Adrenal gland (tissue), 12 donors: ENCODE results near the gene ANKRD16. TPM values are rescaled to one million over a fixed set of nuclear protein-coding genes. Genes with fewer than 3 reads are reported as not detected.

Source experiments
- DNase-seq, 7 donors: peaks; one replicate each; pipeline ENCODE4 v3.0.0-alpha.2; 2019 to 2020
- H3K27ac ChIP-seq, 5 donors: fragments of 200-600 bp; sonication (generic) in 4 of 5; 1 replicate in 3 of 5; 2 replicates in 2 of 5; pipeline versions ENCODE4 v1.5.1 to v1.8.0; 2016 to 2020; ENCODE audit warnings: mild to moderate bottlenecking in 1 of 5
- H3K27me3 ChIP-seq: fragments of 200-600 bp; 2 replicates; pipeline ENCODE4 v1.8.0; 2021
- H3K36me3 ChIP-seq, 2 donors: fragments of 200-600 bp; replicated peaks in 1 of 2; 1 replicate in 1 of 2; 2 replicates in 1 of 2; pipeline versions ENCODE4 v1.5.1 to v1.8.0; 2018 to 2022
- H3K4me1 ChIP-seq, 2 donors: fragments of 200-600 bp; replicated peaks in 1 of 2; 1 replicate in 1 of 2; 2 replicates in 1 of 2; pipeline versions ENCODE4 v1.5.1 to v1.8.0; 2018 to 2021
- H3K4me3 ChIP-seq, 4 donors: fragments of 200-600 bp; sonication (generic) in 3 of 4; one replicate each; pipeline ENCODE4 v1.5.1; 2016 to 2018
- H3K9me3 ChIP-seq, 3 donors: fragments of 200-600 bp; sonication (generic) in 1 of 3; replicated peaks in 1 of 3; 1 replicate in 2 of 3; 2 replicates in 1 of 3; pipeline versions ENCODE4 v1.5.1 to v1.8.0; 2016 to 2021
- POLR2A ChIP-seq, 2 donors: fragments of 450-650 bp; IDR thresholded peaks; one replicate each; pipeline ENCODE4 v1.6.1; 2017; ENCODE audit warnings: antibody characterized with exemption in 2 of 2, mild to moderate bottlenecking in 2 of 2, moderate library complexity in 1 of 2
- WGBS, 4 donors: extraction: QIAGEN DNeasy Blood & Tissue Kit in 2 of 4; methylation state at CpG; one replicate each; pipeline versions ENCODE4 v1.1.5 to v1.1.7; 2013 to 2017; 5-methylcytosine and 5-hydroxymethylcytosine counted together
- intact Hi-C, 2 donors: fragments of 100-400 bp; cut with DNase I; formaldehyde crosslinking; loops; one replicate each; pipeline versions ENCODE4 v1.14.1 to v1.15.0; 2022 to 2023
- polyA plus RNA-seq, 3 donors: library from polyadenylated mRNA; stranded (reverse); fragments of 200-250 nt in 2 of 3; fragments of 350-450 nt in 1 of 3; fragmentation: Illumina TruSeq in 1 of 3; extraction: RNeasy Lipid Tissue Mini Kit (QIAGEN cat#74804) in 1 of 3; gene quantifications; one replicate each; pipeline ENCODE4 v1.2.3, GENCODE V29; 2013 to 2014
- total RNA-seq, 9 donors: library from RNA; depleted of rRNA in 4 of 9; stranded (reverse); fragments of >200 nt in 4 of 9; fragments of 120-200 nt in 1 of 9; fragmentation: NEBNext Ultra II Directional in 1 of 9; extraction: Animal tissue kit (Norgen Biotek cat#: 25700) in 1 of 9; gene quantifications; one replicate each; pipeline versions ENCODE4 v1.1.0 to v1.2.4, GENCODE V29; 2013 to 2023
- TF ChIP-seq, protein P1 (sequence below), 6 experiments: fragments of 450-650 bp in 4 of 6; fragments of 200-600 bp in 2 of 6; sonication (generic) in 1 of 6; IDR thresholded peaks; 1 replicate in 5 of 6; 2 replicates in 1 of 6; pipeline versions ENCODE4 v1.5.1 to v1.8.0; 2016 to 2021; ENCODE audit warnings: antibody characterized with exemption in 6 of 6, mild to moderate bottlenecking in 2 of 6, moderate library complexity in 1 of 6
- donor health status: healthy with polysubstance abuse.
- donor health status: Bipolar disorder and iron deficiency.
- donor health status: DM: yes; HTN: yes; CAD: no.
- donor health status: DM: no; HTN: no; CAD: no.
- donor health status: DM: no; HTN: no; CAD: no.
- donor health status: DM: yes; HTN: yes; CAD: no.

ANKRD16 gene
- total and polyA plus RNA-seq, 12 donors = 4.0 to 12.4 (median 6.8) TPM

DNA sequence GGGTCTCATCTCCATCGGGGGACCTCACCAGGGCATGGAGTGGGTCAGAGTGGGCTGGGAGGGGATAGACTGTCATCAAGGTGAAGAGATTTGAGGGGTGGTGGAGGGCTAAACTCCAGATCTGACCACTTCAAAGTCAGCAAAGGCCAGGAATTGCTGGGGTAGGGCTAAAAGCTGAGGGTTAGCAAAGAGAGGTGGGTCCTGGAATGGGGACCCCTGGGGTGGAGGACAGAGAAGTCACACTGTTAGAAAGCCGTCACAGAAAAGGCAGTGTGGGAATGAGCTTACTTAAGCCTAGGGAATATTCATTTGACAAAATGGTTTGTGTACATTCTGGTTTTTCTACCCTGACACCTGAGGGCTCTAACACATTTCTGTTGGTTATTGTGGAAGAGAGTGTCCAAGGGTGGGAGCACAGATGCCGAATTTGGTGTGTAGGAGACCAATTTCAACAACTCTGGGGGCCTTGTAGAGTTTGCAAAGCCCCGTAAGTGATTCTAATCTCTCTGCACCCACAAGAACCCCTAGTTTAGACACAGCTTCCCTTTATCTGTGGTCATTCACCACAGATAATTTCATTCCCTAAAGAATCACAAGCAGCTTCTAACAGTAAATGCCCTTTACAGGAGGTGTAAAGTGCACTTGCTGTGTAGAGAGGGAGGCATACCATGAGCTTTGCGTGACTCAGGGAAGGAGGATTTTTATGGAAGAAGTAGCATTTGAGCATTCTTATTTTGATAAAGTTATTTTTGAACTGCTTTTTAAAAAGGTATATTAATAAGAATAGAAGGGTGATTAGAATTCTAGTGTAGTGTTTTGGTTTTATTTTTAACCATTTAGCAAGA lies 6.7 kb upstream of the ANKRD16 start:
- H3K27me3 ChIP-seq = no peaks in the 10 kb centered on the region
- H3K9me3 ChIP-seq = no peaks in the 10 kb centered on the region
- intact Hi-C loops = no loop called here
- H3K4me3 ChIP-seq = no peak overlapping the region
- peaks cover 15 to 21% of the 10 kb centered on the region in 2 donors for H3K4me1 ChIP-seq
- no peak overlapping the region for H3K27ac ChIP-seq
- H3K36me3 ChIP-seq = peaks cover 0 to 15% of the 10 kb centered on the region in 2 donors
- WGBS, 4 donors = 90 to 95% (median 91%) methylated on average over 5 of the region's 5 CpGs
- DNase-seq = peak in 1 of 7 donors; percentile 17
- TF ChIP-seq POLR2A (IDR thresholded peaks at IDR 0.05) = no peak
- TF ChIP-seq, protein P1, sequence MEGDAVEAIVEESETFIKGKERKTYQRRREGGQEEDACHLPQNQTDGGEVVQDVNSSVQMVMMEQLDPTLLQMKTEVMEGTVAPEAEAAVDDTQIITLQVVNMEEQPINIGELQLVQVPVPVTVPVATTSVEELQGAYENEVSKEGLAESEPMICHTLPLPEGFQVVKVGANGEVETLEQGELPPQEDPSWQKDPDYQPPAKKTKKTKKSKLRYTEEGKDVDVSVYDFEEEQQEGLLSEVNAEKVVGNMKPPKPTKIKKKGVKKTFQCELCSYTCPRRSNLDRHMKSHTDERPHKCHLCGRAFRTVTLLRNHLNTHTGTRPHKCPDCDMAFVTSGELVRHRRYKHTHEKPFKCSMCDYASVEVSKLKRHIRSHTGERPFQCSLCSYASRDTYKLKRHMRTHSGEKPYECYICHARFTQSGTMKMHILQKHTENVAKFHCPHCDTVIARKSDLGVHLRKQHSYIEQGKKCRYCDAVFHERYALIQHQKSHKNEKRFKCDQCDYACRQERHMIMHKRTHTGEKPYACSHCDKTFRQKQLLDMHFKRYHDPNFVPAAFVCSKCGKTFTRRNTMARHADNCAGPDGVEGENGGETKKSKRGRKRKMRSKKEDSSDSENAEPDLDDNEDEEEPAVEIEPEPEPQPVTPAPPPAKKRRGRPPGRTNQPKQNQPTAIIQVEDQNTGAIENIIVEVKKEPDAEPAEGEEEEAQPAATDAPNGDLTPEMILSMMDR (IDR thresholded peaks at IDR 0.05) = no peak

DNA sequence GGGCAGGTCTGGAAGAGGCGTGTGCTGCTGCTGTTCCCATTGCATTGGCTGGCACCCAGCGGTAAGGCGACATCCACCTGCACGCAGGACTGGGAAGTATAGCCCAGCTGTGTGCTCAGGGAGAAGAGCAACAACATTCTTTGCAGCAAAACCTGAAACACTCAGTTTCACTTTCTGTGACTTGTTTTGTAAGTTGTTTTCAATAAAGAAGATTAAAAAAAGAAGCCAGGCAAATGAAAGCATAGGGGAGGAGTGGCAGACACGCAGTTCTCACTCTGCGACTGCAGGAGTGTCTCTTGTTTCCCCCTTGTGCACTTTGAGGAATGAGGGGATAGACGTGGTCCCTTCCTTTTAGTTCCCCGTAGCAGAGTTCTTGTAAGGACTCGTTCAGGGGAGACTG lies 6.1 kb upstream of the ANKRD16 start:
- WGBS, 4 donors = 86 to 93% (median 88%) methylated on average over 9 of the region's 9 CpGs
- Histone ChIP-seq H3K4me3 (no peak overlapping the region), H3K27me3 (no peaks in the 10 kb centered on the region), H3K36me3 (peaks cover 0 to 15% of the 10 kb centered on the region in 2 donors), H3K4me1 (peaks cover 20 to 27% of the 10 kb centered on the region in 2 donors), H3K9me3 (no peaks in the 10 kb centered on the region), H3K27ac (no peak overlapping the region)
- no peak for DNase-seq
- intact Hi-C loops = no loop called here
- no peak for TF ChIP-seq POLR2A (IDR thresholded peaks at IDR 0.05)
- TF ChIP-seq, protein P1 (IDR thresholded peaks at IDR 0.05) = no peak

DNA sequence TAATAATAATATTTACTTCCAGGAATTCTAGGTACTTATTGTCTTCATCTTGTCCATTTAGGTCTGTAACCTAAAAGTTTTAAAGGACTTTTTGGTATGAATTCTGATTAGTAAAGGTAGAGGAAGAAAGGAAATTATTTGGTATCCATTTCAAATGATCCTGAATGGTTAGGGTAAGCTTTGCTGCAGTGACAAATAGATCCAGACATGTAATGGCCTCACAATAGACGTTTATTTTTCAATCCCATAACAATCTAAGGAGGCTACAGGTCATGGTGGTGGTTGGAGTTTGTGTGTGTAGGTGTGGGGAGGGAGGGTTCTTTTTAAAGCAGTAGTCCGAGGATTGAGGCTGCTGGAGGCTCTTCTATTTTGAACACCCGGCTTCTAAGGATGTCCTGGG lies 5.7 kb upstream of the ANKRD16 start:
- TF ChIP-seq, protein P1 (IDR thresholded peaks at IDR 0.05) = no peak
- TF ChIP-seq POLR2A (IDR thresholded peaks at IDR 0.05) = no peak
- 91 to 95% (median 93%) methylated on average over 3 of the region's 3 CpGs for WGBS, 4 donors
- DNase-seq = no peak
- no peaks in the 10 kb centered on the region for H3K9me3 ChIP-seq
- H3K4me1 ChIP-seq = peaks cover 21 to 27% of the 10 kb centered on the region in 2 donors
- H3K27me3 ChIP-seq = no peaks in the 10 kb centered on the region
- intact Hi-C loops = no loop called here
- no peak overlapping the region for H3K27ac ChIP-seq
- no peak overlapping the region for H3K4me3 ChIP-seq
- H3K36me3 ChIP-seq = peaks cover 0 to 15% of the 10 kb centered on the region in 2 donors

DNA sequence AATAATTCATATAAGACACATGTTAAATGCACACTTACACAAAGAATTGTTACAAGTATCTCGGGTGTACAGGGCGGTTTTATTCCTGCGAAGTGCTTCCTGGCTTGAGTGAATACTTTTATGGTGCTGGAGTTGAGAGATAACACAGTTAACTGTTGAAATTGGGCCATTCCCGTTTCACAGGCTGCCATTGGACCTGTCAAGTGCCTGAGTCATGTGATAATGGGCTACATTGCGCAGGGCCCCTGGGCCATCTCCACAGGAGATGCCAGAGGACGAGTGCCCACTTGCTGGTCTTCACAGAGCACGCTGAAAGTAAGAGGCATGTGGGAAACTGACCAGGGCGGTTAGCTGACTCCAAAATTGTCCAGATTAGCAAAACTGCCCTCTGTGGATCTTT lies 5.2 kb upstream of the ANKRD16 start:
- WGBS, 4 donors = 89 to 94% (median 92%) methylated on average over 8 of the region's 8 CpGs
- intact Hi-C loops = no loop called here

More for the DNA sequence above, 5.2 kb upstream of the ANKRD16 start:
- Histone ChIP-seq H3K4me3 (no peak overlapping the region), H3K4me1 (peaks cover 21 to 27% of the 10 kb centered on the region in 2 donors), H3K27me3 (no peaks in the 10 kb centered on the region), H3K36me3 (peaks cover 0 to 15% of the 10 kb centered on the region in 2 donors), H3K27ac (no peak overlapping the region), H3K9me3 (no peaks in the 10 kb centered on the region)
- peak in 1 of 7 donors; percentile 31 for DNase-seq
- TF ChIP-seq, protein P1 (IDR thresholded peaks at IDR 0.05) = no peak
- TF ChIP-seq POLR2A (IDR thresholded peaks at IDR 0.05) = no peak
